Hepatocyte (in vitro differentiated cells): Measurements from ENCODE around the gene SPACA7. TPM values are rescaled to one million over a fixed set of nuclear protein-coding genes. Genes with fewer than 3 reads are reported as not detected.

Experiments
- DNase-seq: peaks from one replicate; pipeline ENCODE4 v3.0.0-alpha.2; 2016; ENCODE audit warnings: low spot score
- H2AFZ ChIP-seq: fragments of 200-600 bp; sonication (generic); 2 replicates; pipeline ENCODE4 v1.6.0; 2016; ENCODE audit warnings: antibody characterized with exemption, mild to moderate bottlenecking
- H3K27ac ChIP-seq: fragments of 200-600 bp; sonication (generic); 2 replicates; pipeline ENCODE4 v1.5.1; 2016; ENCODE audit warnings: mild to moderate bottlenecking
- H3K27me3 ChIP-seq: fragments of 200-600 bp; sonication (generic); 2 replicates; pipeline ENCODE4 v1.6.1; 2016
- H3K36me3 ChIP-seq: fragments of 200-600 bp; sonication (generic); replicated peaks from 2 replicates; pipeline ENCODE4 v1.5.1; 2016; ENCODE audit warnings: low read depth; ENCODE audit not compliant: insufficient read depth
- H3K4me1 ChIP-seq: fragments of 200-600 bp; sonication (generic); 2 replicates; pipeline ENCODE4 v1.5.1; 2016; ENCODE audit warnings: mild to moderate bottlenecking, moderate library complexity; ENCODE audit not compliant: insufficient read depth
- H3K4me2 ChIP-seq: fragments of 200-600 bp; sonication (generic); 2 replicates; pipeline ENCODE4 v1.6.0; 2016
- H3K4me3 ChIP-seq: fragments of 200-600 bp; sonication (generic); 2 replicates; pipeline ENCODE4 v1.5.1; 2016; ENCODE audit warnings: mild to moderate bottlenecking
- H3K79me2 ChIP-seq: fragments of 200-600 bp; sonication (generic); 2 replicates; pipeline ENCODE4 v1.6.0; 2017; ENCODE audit warnings: mild to moderate bottlenecking
- H3K9me2 ChIP-seq: fragments of 200-600 bp; sonication (generic); replicated peaks from 2 replicates; pipeline ENCODE4 v1.6.0; 2017; ENCODE audit warnings: mild to moderate bottlenecking; ENCODE audit not compliant: insufficient read depth
- H3K9me3 ChIP-seq: fragments of 200-600 bp; sonication (generic); 2 replicates; pipeline ENCODE4 v1.5.1; 2016; ENCODE audit warnings: low read depth, mild to moderate bottlenecking
- H4K20me1 ChIP-seq: fragments of 200-600 bp; sonication (generic); 2 replicates; pipeline ENCODE4 v1.6.0; 2016; ENCODE audit warnings: mild to moderate bottlenecking; ENCODE audit not compliant: insufficient read depth, poor library complexity, severe bottlenecking
- CTCF ChIP-seq: fragments of 200-600 bp; sonication (generic); IDR thresholded peaks from 2 replicates; pipeline ENCODE4 v1.5.1; 2016; ENCODE audit warnings: antibody characterized with exemption, mild to moderate bottlenecking; ENCODE audit not compliant: poor library complexity
- EZH2 ChIP-seq: fragments of 200-600 bp; sonication (generic); IDR thresholded peaks from 2 replicates; pipeline ENCODE4 v1.6.1; 2016; ENCODE audit warnings: antibody characterized with exemption, mild to moderate bottlenecking, borderline replicate concordance
- EZH2phosphoT487 ChIP-seq: fragments of 200-600 bp; sonication (generic); IDR thresholded peaks from one replicate; pipeline ENCODE4 v1.6.1; 2018; ENCODE audit warnings: antibody characterized with exemption, mild to moderate bottlenecking, low read depth, moderate library complexity; ENCODE audit not compliant: unreplicated experiment, severe bottlenecking
- WGBS: methylation state at CpG from one replicate; pipeline ENCODE4 v1.1.6; 2016; ENCODE audit warnings: low lambda C conversion rate; ENCODE audit errors: missing lambda C conversion rate; 5-methylcytosine and 5-hydroxymethylcytosine counted together
- polyA plus RNA-seq: library from polyadenylated mRNA; unstranded; fragments of >200 nt; fragmentation: Nextera tagmentation; extraction: Ambion mirVana; gene quantifications from 2 replicates; pipeline ENCODE4 v1.2.1, GENCODE V29; 2016
- total RNA-seq: library from RNA; depleted of rRNA; stranded (reverse); fragments of >200 nt; gene quantifications from 2 replicates; pipeline ENCODE4 v1.2.3, GENCODE V29; 2014

SPACA7 gene
- total and polyA plus RNA-seq, 2 experiments from 2014 or later: not detected

- Histone ChIP-seq H3K79me2 (no peaks in the 10 kb centered on the region), H3K4me2 (no peak overlapping the region), H3K36me3 (no peaks in the 10 kb centered on the region), H3K9me2 (no peaks in the 10 kb centered on the region), H3K4me3 (no peak overlapping the region), H2AFZ (no peak overlapping the region), H3K9me3 (no peaks in the 10 kb centered on the region), H3K27me3 (peaks cover 58% of the 10 kb centered on the region), H3K27ac (no peak overlapping the region), H4K20me1 (no peaks in the 10 kb centered on the region), H3K4me1 (no peaks in the 10 kb centered on the region)
- peak; percentile 18 for DNase-seq
- TF ChIP-seq CTCF (no peak), EZH2phosphoT487 (no peak), EZH2 (no peak)
- 28% methylated on average over 22 of the region's 22 CpGs for WGBS
Observed at GRCh38 chr13:112346173-112346898, 29.8 kb upstream of the SPACA7 start.

- TF ChIP-seq CTCF (no peak), EZH2phosphoT487 (no peak), EZH2 (no peak)
- no peaks in the 10 kb centered on the region for H3K36me3 ChIP-seq
- H3K79me2 ChIP-seq: no peaks in the 10 kb centered on the region
- H3K27me3 ChIP-seq: peaks cover 55% of the 10 kb centered on the region
- DNase-seq: no peak
- 30% methylated on average over 9 of the region's 9 CpGs for WGBS
- H3K4me2 ChIP-seq: no peak overlapping the region
- H3K27ac ChIP-seq: no peak overlapping the region
- H3K4me3 ChIP-seq: no peak overlapping the region
- H3K9me3 ChIP-seq: no peaks in the 10 kb centered on the region
- H4K20me1 ChIP-seq: no peaks in the 10 kb centered on the region
- no peaks in the 10 kb centered on the region for H3K9me2 ChIP-seq
- no peaks in the 10 kb centered on the region for H3K4me1 ChIP-seq
- H2AFZ ChIP-seq: no peak overlapping the region
Observed at GRCh38 chr13:112346899-112347229, 29.3 kb upstream of the SPACA7 start.

- Histone ChIP-seq H2AFZ (no peak overlapping the region), H3K27ac (no peak overlapping the region), H3K4me3 (no peak overlapping the region), H3K4me1 (no peaks in the 10 kb centered on the region), H3K4me2 (no peak overlapping the region), H3K36me3 (no peaks in the 10 kb centered on the region), H3K9me2 (no peaks in the 10 kb centered on the region), H3K9me3 (no peaks in the 10 kb centered on the region), H4K20me1 (no peaks in the 10 kb centered on the region), H3K27me3 (peaks cover 51% of the 10 kb centered on the region), H3K79me2 (no peaks in the 10 kb centered on the region)
- DNase-seq: no peak
- WGBS: 64% methylated on average over 10 of the region's 10 CpGs
- TF ChIP-seq CTCF: no peak
- no peak for TF ChIP-seq EZH2phosphoT487
- no peak for TF ChIP-seq EZH2
Observed at GRCh38 chr13:112347986-112348385, 28.2 kb upstream of the SPACA7 start.
